ENCODE data around the gene SDF2L1.

GRCh38 chr22:21626073-21626734, 15.9 kb upstream of the SDF2L1 start:
- TF ChIP-seq POLR2AphosphoS5 (IDR thresholded peaks at IDR 0.05) (no peak), CTCF (IDR thresholded peaks at IDR 0.05) (no peak)
